Ectodermal cell (in vitro differentiated cells): ENCODE measurements around the gene FGD6.
A peak's percentile ranks its signal among the peaks of the same experiment; 100 is the strongest.

Experiments used
- H3K27ac ChIP-seq: 2 replicates; pipeline ENCODE4 v1.7.0; 2013; ENCODE audit warnings: mild to moderate bottlenecking, low read depth, low read length; ENCODE audit not compliant: insufficient read depth, poor library complexity, severe bottlenecking
- H3K27me3 ChIP-seq: 2 replicates; pipeline ENCODE4 v1.7.0; 2013; ENCODE audit warnings: mild to moderate bottlenecking, low read length; ENCODE audit not compliant: insufficient read depth, control insufficient read depth, poor library complexity, severe bottlenecking
- H3K36me3 ChIP-seq: one replicate; pipeline ENCODE4 v1.7.0; 2013; ENCODE audit warnings: low read length; ENCODE audit not compliant: control insufficient read depth, insufficient read depth
- H3K4me1 ChIP-seq: one replicate; pipeline ENCODE4 v1.7.0; 2013; ENCODE audit warnings: low read length; ENCODE audit not compliant: control insufficient read depth, insufficient read depth
- H3K4me3 ChIP-seq: 2 replicates; pipeline ENCODE4 v1.7.0; 2013; ENCODE audit warnings: low read depth, low read length, control low read depth; ENCODE audit not compliant: insufficient read depth
- H3K9me3 ChIP-seq: 2 replicates; pipeline ENCODE4 v1.7.0; 2013; ENCODE audit warnings: mild to moderate bottlenecking, low read length, moderate library complexity; ENCODE audit not compliant: control insufficient read depth
- WGBS, 2 experiments: methylation state at CpG; one replicate each; pipeline ENCODE4 v1.1.7; 2013; ENCODE audit warnings: missing lambda C conversion rate in 2 of 2; 5-methylcytosine and 5-hydroxymethylcytosine counted together

FGD6 gene

GRCh38 chr12:95184121-95184520, 33.1 kb downstream of the FGD6 start:
- Histone ChIP-seq H3K9me3 (no peaks in the 10 kb centered on the region), H3K27me3 (no peaks in the 10 kb centered on the region), H3K4me1 (peaks cover 5% of the 10 kb centered on the region), H3K27ac (no peak overlapping the region), H3K36me3 (no peaks in the 10 kb centered on the region), H3K4me3 (no peak overlapping the region)

GRCh38 chr12:95182868-95183415, 34.3 kb downstream of the FGD6 start:
- Histone ChIP-seq H3K27me3 (no peaks in the 10 kb centered on the region), H3K9me3 (no peaks in the 10 kb centered on the region), H3K27ac (no peak overlapping the region), H3K36me3 (no peaks in the 10 kb centered on the region), H3K4me1 (peaks cover 1% of the 10 kb centered on the region), H3K4me3 (no peak overlapping the region)
- WGBS, 2 experiments = 77 to 78% methylated on average over 5 of the region's 5 CpGs

- Histone ChIP-seq H3K27me3 (no peaks in the 10 kb centered on the region), H3K4me1 (no peaks in the 10 kb centered on the region), H3K4me3 (no peak overlapping the region), H3K9me3 (no peaks in the 10 kb centered on the region), H3K36me3 (no peaks in the 10 kb centered on the region), H3K27ac (no peak overlapping the region)
- WGBS, 2 experiments = 98 to 99% methylated on average over 2 of the region's 2 CpGs
These were observed 36.2 kb downstream of the FGD6 start for GRCh38 chr12:95181103-95181502.

- no peak overlapping the region for H3K27ac ChIP-seq
- H3K36me3 ChIP-seq = no peaks in the 10 kb centered on the region
- H3K4me3 ChIP-seq = no peak overlapping the region
- no peaks in the 10 kb centered on the region for H3K9me3 ChIP-seq
- H3K4me1 ChIP-seq = no peaks in the 10 kb centered on the region
- H3K27me3 ChIP-seq = no peaks in the 10 kb centered on the region
- 70 to 73% methylated on average over 5 of the region's 5 CpGs for WGBS, 2 experiments
These were observed 38.3 kb downstream of the FGD6 start for GRCh38 chr12:95179011-95179410.

- Histone ChIP-seq H3K27ac (no peak overlapping the region), H3K9me3 (no peaks in the 10 kb centered on the region), H3K4me1 (no peaks in the 10 kb centered on the region), H3K36me3 (no peaks in the 10 kb centered on the region), H3K4me3 (no peak overlapping the region), H3K27me3 (no peaks in the 10 kb centered on the region)
- 62 to 63% methylated on average over 3 of the region's 4 CpGs for WGBS, 2 experiments
These were observed 39.1 kb downstream of the FGD6 start for GRCh38 chr12:95178136-95178535.

- no peaks in the 10 kb centered on the region for H3K36me3 ChIP-seq
- 81% methylated on average over 2 of the region's 2 CpGs; no CpG with 5 or more reads in 1 of the 2 experiments for WGBS, 2 experiments
- H3K4me1 ChIP-seq = no peaks in the 10 kb centered on the region
- no peaks in the 10 kb centered on the region for H3K9me3 ChIP-seq
- H3K4me3 ChIP-seq = no peak overlapping the region
- no peaks in the 10 kb centered on the region for H3K27me3 ChIP-seq
- H3K27ac ChIP-seq = no peak overlapping the region
These were observed 40.0 kb downstream of the FGD6 start for GRCh38 chr12:95177201-95177768.

GRCh38 chr12:95173392-95174251, 43.6 kb downstream of the FGD6 start:
- no peak overlapping the region for H3K27ac ChIP-seq
- no peaks in the 10 kb centered on the region for H3K27me3 ChIP-seq
- no peaks in the 10 kb centered on the region for H3K36me3 ChIP-seq
- H3K4me3 ChIP-seq = no peak overlapping the region
- H3K9me3 ChIP-seq = no peaks in the 10 kb centered on the region
- H3K4me1 ChIP-seq = no peaks in the 10 kb centered on the region
- 78 to 84% methylated on average over 8 of the region's 8 CpGs for WGBS, 2 experiments

GRCh38 chr12:95169368-95169767, 47.9 kb downstream of the FGD6 start:
- Histone ChIP-seq H3K4me3 (no peak overlapping the region), H3K27ac (peak overlapping the region; percentile 2), H3K9me3 (no peaks in the 10 kb centered on the region), H3K4me1 (no peaks in the 10 kb centered on the region), H3K27me3 (no peaks in the 10 kb centered on the region), H3K36me3 (no peaks in the 10 kb centered on the region)
- 93% methylated on average over 4 of the region's 4 CpGs for WGBS, 2 experiments

- no peak overlapping the region for H3K27ac ChIP-seq
- H3K36me3 ChIP-seq = no peaks in the 10 kb centered on the region
- no peaks in the 10 kb centered on the region for H3K27me3 ChIP-seq
- 61 to 73% methylated on average over 2 of the region's 2 CpGs for WGBS, 2 experiments
- no peaks in the 10 kb centered on the region for H3K9me3 ChIP-seq
- H3K4me1 ChIP-seq = no peaks in the 10 kb centered on the region
- no peak overlapping the region for H3K4me3 ChIP-seq
These were observed 48.5 kb downstream of the FGD6 start for GRCh38 chr12:95168746-95169145.

- no peaks in the 10 kb centered on the region for H3K4me1 ChIP-seq
- H3K9me3 ChIP-seq = no peaks in the 10 kb centered on the region
- no peak overlapping the region for H3K4me3 ChIP-seq
These were observed 52.6 kb downstream of the FGD6 start for GRCh38 chr12:95164656-95165055.

More at GRCh38 chr12:95164656-95165055, 52.6 kb downstream of the FGD6 start:
- Histone ChIP-seq H3K27ac (no peak overlapping the region), H3K27me3 (no peaks in the 10 kb centered on the region), H3K36me3 (no peaks in the 10 kb centered on the region)
- no CpG with 5 or more reads among the region's 2 CpGs for WGBS, 2 experiments
